T-helper 2 cell (primary cell): Measurements from ENCODE around the gene RGS9.
A peak's percentile ranks its signal among the peaks of the same experiment; 100 is the strongest.
"Not testable (repeated sequence)": the region's sequence is repeated elsewhere in the genome, so short reads cannot be mapped to it uniquely, and the experiment has no call there.

Source experiments
- DNase-seq, 5 experiments: peaks; one replicate each; pipeline versions ENCODE4 v3.0.0 to v3.0.0-alpha.2; 2012 to 2022
- total RNA-seq, 2 donors: gene quantifications; one replicate each; lab custom pipeline; 2026; lab: John Stamatoyannopoulos, UW

RGS9 gene
- 0.62 to 3.7 reads per million in 2 donors for total RNA-seq

DNA sequence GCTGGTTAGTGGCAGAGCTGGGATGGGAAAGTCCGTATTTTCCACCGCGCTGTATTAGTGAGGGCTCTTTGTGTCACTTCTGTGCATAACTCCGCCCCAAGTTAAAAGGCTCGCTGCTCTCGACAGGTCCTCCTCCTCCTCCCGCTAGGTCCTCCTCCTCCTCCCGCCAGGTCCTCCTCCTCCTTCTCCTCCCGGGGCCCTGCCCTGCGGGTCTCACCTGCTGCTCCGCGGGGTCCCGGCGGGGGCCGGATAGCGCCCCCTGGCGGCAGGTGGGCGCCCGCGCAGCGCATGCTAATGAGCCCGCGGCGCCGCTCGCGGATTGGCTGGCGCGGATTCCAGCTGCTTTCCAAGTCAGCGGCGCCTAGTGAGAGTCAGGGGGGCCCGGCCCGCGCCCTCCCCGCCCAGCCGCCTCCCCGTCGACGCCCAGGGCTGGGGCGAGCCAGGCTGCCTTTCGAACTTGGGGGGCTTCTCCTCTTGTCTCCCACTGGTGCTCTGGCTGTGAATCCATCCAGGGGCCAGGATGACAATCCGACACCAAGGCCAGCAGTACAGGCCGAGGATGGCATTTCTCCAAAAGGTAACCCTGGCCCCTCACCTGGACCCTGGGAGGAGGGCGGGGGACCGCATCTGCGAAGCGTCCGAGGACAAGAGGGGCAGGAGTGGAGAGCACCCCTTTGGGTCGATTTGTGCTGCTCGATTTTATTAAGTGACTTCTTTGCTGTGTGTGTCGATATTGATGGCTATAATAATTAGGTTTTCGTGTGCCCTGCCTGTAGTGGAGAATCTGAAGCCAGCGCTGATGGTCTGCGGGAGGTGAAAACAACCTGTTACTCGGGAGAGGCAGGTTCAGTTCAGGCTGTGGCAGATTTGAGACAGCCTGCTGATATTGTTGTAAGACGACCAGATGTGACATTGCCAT lies at the start of gene RGS9:
RGS9 (plus strand) TSS at position 350 of the 919 bp plus-strand sequence; CDS start at position 521, 171 bp downstream.
- DNase-seq: peak; percentile 72 to 89 (median 82)

DNA sequence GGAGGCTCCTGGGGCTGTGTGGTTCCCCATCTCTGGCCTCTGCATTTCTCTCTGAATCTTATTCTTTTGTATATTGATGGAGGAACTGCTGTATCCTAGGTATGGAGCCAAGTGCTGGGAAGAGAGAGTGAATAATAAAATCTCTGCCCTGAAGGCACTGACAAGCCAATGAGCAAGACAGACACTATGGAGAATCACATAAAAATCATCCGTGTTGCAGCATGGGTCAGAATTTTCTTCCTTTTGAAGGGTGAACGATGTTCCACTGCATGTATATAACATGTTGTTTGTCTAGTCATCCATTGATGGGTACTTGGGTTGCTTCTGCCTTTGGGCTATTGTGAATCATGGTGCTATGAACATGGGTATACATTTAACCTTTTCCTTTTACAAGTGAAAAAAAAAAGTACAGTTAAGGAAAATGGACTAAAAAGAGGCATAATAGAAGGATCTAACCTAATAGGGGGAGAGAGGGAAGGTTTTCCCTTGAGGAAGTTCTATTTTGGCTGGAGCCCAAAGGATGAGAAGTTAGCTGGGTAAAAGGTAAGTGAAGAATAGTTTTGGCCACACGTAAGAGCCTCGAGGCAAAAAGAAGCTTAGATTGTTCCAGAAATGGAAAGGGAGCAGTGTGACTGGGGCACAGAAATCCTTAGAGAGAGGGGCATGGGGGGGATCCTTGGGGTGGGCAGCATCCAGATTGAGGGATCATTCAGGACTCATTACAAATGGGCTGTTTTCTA lies 48.4 kb upstream of the RGS9 start:
- no peak for DNase-seq

DNA sequence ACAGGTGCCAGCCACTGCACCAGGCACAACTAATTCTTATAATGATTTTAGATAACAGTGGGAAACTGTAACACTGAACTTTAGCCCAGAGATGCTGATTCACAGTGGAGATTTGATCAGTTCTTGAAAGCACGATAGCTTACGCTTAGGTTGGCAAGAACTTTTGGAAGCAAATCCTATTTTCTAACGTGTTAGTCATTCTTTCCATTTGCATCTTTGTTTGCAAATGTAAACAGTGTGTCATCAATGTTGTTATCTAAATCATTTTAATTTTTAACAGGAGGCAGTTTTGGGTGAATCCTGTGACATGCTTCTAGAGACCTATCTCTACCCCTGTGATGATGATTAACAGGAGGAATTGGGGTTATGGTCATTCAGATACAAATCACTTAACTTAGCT lies 44.9 kb upstream of the RGS9 start:
- no peak for DNase-seq

DNA sequence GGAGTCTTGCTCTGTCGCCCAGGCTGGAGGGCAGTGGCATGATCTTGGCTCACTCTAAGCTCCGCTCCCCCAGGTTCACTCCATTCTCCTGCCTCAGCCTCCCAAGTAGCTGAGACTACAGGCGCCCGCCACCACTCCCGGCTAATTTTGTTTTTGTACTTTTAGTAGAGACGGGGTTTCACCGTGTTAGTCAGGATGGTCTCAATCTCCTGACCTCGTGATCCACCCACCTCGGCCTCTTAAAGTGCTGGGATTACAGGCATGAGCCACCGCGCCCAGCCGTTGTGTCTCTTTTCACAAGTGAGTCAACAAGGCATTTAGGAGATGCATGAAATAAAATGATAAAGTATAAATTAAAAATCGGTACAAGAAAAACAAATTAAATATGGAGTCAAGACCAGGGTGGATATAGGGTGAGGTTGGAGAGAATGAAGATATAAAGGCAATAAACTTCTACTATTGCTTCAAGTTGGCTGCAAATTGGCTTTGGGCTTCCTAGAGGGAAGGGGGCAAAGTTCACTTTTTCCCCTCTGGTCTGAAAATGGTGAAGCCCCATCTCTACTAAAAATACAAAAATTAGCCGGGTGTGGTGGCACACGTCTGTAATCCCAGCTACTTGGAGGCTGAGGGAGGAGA lies 44.3 kb upstream of the RGS9 start:
- DNase-seq: not testable (repeated sequence)

- DNase-seq: no peak
These were observed 43.2 kb upstream of the RGS9 start for GRCh38 chr17:65093930-65094329.

DNA sequence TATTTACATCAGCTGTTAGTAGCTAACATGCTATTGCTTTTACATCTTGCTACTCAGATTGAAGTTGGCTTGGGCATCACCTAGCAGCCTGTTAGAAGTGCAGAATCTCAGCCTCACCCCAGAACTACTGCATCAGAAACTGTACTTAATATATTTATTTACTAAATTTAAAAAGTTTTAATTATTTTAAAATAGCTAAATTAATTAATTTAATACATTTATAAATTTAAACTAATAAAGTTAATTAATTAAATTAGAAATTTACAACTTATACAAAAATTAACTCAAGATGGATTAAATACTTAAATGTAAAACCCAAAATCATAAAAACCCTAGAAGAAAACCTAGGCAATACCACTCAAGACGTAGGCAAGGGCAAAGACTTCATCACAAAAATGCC lies 41.7 kb upstream of the RGS9 start:
- DNase-seq: no peak

GRCh38 chr17:65096382-65096781 lies 40.8 kb upstream of the RGS9 start:
- DNase-seq: not testable (repeated sequence)

GRCh38 chr17:65097110-65097509 lies 40.1 kb upstream of the RGS9 start:
- DNase-seq: peak in 1 of 5 experiments; percentile 46

DNA sequence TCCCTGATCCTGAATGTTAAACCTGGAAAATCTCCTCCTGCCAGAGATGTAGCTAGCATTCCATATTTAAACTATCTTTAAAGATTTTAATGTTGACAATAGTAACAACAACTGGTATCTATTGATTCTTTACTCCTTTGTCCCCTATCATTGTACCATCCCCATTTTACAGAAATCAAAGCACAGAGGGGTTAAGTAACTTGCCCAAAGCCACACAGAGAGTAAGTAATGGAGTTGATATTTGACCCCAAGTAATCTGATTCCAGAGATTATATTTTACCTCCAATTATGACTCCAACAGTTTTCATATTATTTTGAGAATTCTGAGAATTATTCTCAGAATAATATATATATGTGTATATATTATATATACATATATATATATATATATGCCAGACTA lies 37.7 kb upstream of the RGS9 start:
- no peak for DNase-seq

GRCh38 chr17:65099941-65100315 lies 37.2 kb upstream of the RGS9 start:
- DNase-seq: peak in 4 of 5 experiments; percentile 33 to 83 (median 68)

DNA sequence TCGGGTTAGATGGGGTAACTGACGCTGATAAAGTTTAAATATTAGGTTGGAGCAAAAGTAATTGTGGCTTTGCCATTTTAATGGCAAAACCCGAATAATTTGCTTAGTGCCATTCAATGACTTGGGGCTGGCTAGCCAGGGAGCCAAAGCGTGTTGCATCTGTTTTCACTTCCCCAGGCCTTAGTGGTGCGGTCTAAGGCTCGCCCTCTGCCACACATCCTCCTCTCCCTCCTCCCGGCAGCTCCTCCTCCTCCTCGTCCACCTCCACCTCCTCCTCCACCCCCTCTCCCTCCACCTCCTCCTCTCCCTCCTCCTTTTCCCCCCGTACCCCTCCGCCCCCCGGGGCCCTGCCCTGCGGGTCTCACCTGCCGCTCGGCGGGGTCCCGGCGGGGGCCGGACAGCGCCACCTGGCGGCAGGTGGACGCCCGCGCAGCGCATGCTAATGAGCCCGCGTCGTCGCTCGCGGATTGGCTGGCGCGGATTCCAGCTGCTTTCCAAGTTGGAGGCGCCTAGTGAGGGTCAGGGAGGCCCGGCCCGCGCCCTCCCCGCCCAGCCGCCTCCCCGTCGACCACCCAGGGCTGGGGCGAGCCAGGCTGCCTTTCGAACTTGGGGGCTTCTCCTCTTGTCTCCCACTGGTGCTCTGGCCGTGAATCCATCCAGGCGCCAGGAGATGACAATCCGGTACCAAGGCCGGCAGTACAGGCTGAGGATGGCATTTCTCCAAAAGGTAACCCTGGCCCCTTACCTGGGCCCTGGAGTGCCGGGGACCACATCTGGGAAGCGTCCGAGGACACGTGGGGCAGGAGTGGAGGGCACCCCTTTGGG lies 36.6 kb upstream of the RGS9 start:
- DNase-seq: peak; percentile 66 to 84 (median 78)

DNA sequence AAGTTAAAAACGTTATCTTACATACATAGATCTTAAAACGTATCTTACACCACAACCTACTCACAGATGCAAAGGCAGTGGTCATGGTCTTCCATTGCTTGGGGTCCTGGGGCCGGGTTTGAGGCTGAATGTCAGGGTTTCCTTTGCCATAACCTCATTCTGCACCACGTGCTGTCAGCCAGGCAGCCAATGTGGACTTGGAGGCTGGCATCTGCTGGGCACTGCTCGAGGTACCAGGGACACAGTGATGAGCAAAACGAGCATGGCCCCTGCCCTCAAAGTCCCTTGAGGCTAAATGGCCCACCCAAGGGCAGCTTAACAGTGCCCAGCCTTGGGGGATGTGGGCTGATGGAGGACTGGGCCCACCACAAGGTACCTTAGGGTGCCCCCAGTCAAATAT lies 35.8 kb upstream of the RGS9 start:
- DNase-seq: no peak

DNA sequence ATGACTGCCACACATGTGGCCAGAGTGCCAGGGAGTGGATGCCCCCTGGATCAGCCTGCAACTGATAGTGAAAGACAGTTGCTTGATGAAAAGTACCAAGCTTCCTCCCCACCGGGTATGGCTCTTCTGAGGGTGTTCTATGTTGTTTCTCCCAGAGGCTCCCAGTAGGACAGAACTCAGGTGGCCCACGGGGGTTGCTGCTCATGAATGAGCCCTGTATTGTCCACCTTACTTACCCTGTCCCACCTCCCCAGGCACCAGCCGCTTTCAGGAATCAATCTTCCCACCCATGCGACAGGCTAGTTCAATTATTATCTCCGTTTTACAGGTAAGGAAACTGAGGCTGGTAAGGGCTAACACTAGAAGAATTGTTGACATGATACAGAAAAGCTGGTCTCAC lies 34.9 kb upstream of the RGS9 start:
- no peak for DNase-seq

- DNase-seq: no peak
These were observed 34.4 kb upstream of the RGS9 start for GRCh38 chr17:65102788-65103187.

DNA sequence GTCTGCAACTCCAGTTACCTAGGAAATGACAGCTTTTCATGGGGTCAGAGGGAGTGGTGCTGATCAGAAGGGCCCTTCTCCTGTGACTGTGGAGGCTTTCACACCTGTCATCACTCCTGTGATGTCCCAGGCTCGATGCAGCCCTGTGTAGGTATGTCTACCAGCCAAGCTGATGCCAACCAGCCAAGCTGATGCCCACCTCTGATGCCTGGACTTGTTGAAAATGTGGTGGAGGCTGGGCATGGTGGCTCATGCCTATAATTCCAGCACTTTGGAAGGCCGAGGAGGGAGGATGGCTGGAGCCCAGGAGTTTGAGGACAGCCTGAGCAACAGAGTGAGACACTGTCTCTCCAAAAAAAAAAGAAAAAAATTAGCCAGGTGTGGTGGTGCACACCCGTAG lies 33.7 kb upstream of the RGS9 start:
- DNase-seq: no peak

- no peak for DNase-seq
These were observed 33.3 kb upstream of the RGS9 start for GRCh38 chr17:65103896-65104295.

- DNase-seq: no peak
These were observed 32.6 kb upstream of the RGS9 start for GRCh38 chr17:65104541-65104940.

- DNase-seq: no peak
These were observed 32.2 kb upstream of the RGS9 start for GRCh38 chr17:65104973-65105372.

DNA sequence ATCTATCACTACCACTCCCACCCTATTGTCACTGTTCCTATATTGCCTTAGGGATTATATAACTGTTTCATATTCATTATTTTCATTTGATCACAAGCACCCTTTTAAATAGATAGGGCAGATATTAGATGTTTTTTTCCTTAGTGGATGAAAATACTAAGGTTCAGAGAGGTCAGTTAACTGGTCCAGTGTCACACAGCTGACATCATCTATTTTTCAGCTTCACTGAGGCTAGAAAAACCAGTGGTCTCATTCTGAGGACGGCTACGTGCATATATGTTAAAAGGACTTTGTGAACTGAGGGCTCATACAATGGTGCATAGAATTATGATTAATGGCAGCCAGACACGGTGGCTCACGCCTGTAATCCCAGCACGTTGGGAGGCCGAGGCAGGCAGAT lies 29.0 kb upstream of the RGS9 start:
- no peak for DNase-seq

- DNase-seq: no peak
These were observed 27.6 kb upstream of the RGS9 start for GRCh38 chr17:65109543-65109942.

DNA sequence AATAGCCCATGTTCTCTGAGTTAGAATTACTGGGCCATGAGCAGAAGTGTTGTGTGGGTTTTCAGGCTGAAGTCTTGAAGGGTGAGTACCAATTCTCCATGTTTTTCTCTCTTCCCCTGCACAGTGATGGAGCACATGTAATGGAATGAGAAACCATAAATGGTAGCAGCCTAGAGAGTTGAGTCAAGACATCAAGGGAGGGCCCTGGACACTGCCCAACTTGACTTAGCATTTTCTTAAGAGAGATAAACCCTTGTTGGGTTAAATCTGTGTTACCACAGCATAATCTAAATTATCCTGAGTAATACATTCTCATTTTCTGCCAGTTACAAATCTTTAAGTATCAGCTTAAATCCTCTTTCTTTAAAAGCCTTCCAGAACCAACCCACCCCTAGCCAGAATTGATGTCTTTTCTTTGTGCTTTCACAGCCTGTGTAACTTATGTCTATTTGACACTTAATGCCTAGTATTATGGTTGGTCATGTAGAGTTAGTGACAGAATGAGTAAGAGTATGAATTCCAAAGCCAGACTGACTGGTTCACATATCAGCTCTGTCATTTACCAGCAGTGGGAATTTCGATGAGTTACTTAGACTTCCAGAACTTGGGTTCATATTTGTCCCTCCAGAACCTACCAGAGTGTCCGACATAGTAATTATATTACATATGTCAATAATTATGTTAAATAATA lies 27.0 kb upstream of the RGS9 start:
- DNase-seq: no peak

- no peak for DNase-seq
These were observed 21.3 kb upstream of the RGS9 start for GRCh38 chr17:65115839-65116238.
